WERI-Rb-1 (cell line): Measurements from ENCODE around the gene KRT32.
A peak's percentile ranks its signal among the peaks of the same experiment; 100 is the strongest.

Source experiments
- DNase-seq: peaks from one replicate; pipeline ENCODE4 v3.0.0-alpha.2; 2020
- H3K27ac ChIP-seq: fragments of 250-450 bp; sonication (Bioruptor Pico); 2 replicates; pipeline ENCODE4 v1.5.1; 2020; ENCODE audit warnings: mild to moderate bottlenecking, moderate library complexity
- H3K27me3 ChIP-seq: fragments of 250-450 bp; sonication (Bioruptor Pico); 2 replicates; pipeline ENCODE4 v1.5.1; 2021; ENCODE audit warnings: mild to moderate bottlenecking, low read depth, moderate library complexity; ENCODE audit not compliant: insufficient read depth, severe bottlenecking
- H3K36me3 ChIP-seq: fragments of 250-450 bp; sonication (Bioruptor Pico); 2 replicates; pipeline ENCODE4 v1.5.1; 2020; ENCODE audit warnings: mild to moderate bottlenecking, moderate library complexity
- H3K4me3 ChIP-seq: 2 replicates; pipeline ENCODE4 v1.5.1; 2011; ENCODE audit warnings: low read depth, mild to moderate bottlenecking, control low read depth, low read length
- H3K9me3 ChIP-seq: fragments of 250-450 bp; sonication (Bioruptor Pico); 2 replicates; pipeline ENCODE4 v1.5.1; 2021; ENCODE audit warnings: mild to moderate bottlenecking, moderate library complexity; ENCODE audit not compliant: severe bottlenecking
- TF ChIP-seq, protein P1 (sequence below): IDR thresholded peaks from 2 replicates; pipeline ENCODE4 v1.5.1; 2011; ENCODE audit warnings: low read depth, mild to moderate bottlenecking, control low read depth, inconsistent platforms, low read length

The KRT32 gene

DNA sequence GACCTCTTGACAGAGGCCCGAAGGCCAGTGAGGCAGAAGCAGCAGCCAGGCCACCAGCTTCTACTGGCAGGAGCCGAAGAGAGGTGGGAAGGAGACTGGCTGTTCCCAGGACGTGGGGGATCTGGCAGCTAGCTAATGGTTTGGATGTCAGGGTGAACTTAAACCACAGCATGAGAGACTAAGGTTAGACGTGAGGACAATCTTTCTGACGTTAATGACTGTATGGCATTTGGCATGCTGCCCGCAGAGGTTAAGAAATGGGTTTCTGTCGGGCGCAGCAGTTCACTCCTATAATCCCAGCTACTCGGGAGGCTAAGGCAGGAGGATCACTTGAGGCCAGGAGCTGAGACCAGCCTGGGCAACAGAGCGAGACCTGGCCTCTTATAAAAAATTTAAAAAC is 44.5 kb upstream of the KRT32 start:
- Histone ChIP-seq H3K4me3 (no peak overlapping the region), H3K27ac (no peak overlapping the region), H3K9me3 (no peaks in the 10 kb centered on the region), H3K36me3 (no peaks in the 10 kb centered on the region), H3K27me3 (no peaks in the 10 kb centered on the region)
- no peak for DNase-seq
- TF ChIP-seq, protein P1, sequence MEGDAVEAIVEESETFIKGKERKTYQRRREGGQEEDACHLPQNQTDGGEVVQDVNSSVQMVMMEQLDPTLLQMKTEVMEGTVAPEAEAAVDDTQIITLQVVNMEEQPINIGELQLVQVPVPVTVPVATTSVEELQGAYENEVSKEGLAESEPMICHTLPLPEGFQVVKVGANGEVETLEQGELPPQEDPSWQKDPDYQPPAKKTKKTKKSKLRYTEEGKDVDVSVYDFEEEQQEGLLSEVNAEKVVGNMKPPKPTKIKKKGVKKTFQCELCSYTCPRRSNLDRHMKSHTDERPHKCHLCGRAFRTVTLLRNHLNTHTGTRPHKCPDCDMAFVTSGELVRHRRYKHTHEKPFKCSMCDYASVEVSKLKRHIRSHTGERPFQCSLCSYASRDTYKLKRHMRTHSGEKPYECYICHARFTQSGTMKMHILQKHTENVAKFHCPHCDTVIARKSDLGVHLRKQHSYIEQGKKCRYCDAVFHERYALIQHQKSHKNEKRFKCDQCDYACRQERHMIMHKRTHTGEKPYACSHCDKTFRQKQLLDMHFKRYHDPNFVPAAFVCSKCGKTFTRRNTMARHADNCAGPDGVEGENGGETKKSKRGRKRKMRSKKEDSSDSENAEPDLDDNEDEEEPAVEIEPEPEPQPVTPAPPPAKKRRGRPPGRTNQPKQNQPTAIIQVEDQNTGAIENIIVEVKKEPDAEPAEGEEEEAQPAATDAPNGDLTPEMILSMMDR = no peak

- H3K9me3 ChIP-seq = no peaks in the 10 kb centered on the region
- H3K27me3 ChIP-seq = no peaks in the 10 kb centered on the region
- DNase-seq = peak; percentile 78
- TF ChIP-seq, protein P1 = no peak
- H3K36me3 ChIP-seq = no peaks in the 10 kb centered on the region
- no peak overlapping the region for H3K4me3 ChIP-seq
- no peak overlapping the region for H3K27ac ChIP-seq
These were observed 43.9 kb upstream of the KRT32 start for GRCh38 chr17:41511116-41511515.

DNA sequence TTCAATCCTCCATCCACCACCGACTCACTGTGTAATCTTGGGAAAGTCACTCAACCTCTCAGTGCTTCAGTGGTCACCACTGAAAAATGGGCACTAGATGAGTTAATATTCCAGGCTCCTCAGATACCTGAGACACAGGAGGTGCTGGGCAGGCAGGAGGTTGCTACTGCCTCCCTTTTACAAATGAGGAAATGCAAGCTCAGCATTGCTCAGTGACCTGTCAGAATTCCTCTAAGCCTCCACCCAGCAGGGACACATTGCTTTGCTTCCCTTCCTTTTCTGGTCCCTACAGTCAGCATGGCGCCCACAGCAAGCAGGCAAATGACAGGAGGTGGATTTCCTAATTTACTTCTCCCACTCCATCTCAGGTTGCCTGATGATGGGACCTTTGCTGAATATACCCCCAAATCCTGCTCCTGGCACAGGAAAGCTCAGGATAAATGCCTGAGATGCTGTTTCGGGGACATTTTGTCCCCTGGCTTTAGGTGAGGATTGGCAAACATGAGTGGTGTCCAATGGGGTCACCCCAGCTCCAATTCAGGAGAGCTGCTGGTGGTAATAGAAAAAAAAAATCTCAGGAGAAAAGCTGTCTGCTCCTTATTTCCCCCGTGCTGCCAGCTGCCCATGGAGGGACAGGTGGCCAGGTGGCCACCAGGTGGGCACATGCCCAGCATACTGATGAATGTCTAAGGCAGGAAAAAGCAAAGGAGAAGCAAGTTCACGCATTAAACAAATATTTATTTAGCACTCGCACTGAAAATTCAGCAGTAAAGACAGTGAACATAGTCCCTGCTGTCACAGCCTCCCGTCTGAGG is 43.3 kb upstream of the KRT32 start:
- no peaks in the 10 kb centered on the region for H3K36me3 ChIP-seq
- TF ChIP-seq, protein P1 = no peak
- no peaks in the 10 kb centered on the region for H3K27me3 ChIP-seq
- H3K9me3 ChIP-seq = no peaks in the 10 kb centered on the region
- H3K4me3 ChIP-seq = no peak overlapping the region
- no peak for DNase-seq
- H3K27ac ChIP-seq = no peak overlapping the region

DNA sequence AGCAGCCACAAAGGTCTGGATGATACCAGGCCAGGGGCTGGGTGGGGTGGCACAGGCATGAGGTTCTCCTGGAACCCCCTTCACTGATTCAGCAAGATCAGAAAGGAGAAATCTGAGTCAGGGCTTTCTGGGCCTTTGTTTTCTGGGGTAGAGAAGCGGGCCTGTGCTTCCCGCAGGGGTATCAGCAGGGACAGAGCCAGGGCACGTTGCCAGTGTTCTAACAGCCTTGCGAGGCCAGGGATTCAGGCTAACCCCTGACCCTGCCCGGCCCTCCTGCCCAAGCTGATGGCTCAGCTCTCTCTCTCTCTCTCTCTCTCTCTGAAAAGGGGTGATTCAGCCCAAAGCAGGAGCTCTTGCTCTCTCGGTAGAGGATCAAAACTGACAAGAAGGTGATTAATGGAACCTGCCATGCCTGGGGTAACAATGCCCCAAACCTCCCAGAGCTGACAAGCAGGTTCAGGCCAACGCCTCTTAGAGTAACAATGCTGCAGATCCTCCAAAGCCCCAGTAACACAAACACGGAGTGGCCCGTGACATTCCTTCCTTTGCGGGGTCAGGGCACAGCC is 40.2 kb upstream of the KRT32 start:
- Histone ChIP-seq H3K36me3 (no peaks in the 10 kb centered on the region), H3K4me3 (no peak overlapping the region), H3K27ac (no peak overlapping the region), H3K9me3 (no peaks in the 10 kb centered on the region), H3K27me3 (no peaks in the 10 kb centered on the region)
- no peak for DNase-seq
- TF ChIP-seq, protein P1 = no peak

DNA sequence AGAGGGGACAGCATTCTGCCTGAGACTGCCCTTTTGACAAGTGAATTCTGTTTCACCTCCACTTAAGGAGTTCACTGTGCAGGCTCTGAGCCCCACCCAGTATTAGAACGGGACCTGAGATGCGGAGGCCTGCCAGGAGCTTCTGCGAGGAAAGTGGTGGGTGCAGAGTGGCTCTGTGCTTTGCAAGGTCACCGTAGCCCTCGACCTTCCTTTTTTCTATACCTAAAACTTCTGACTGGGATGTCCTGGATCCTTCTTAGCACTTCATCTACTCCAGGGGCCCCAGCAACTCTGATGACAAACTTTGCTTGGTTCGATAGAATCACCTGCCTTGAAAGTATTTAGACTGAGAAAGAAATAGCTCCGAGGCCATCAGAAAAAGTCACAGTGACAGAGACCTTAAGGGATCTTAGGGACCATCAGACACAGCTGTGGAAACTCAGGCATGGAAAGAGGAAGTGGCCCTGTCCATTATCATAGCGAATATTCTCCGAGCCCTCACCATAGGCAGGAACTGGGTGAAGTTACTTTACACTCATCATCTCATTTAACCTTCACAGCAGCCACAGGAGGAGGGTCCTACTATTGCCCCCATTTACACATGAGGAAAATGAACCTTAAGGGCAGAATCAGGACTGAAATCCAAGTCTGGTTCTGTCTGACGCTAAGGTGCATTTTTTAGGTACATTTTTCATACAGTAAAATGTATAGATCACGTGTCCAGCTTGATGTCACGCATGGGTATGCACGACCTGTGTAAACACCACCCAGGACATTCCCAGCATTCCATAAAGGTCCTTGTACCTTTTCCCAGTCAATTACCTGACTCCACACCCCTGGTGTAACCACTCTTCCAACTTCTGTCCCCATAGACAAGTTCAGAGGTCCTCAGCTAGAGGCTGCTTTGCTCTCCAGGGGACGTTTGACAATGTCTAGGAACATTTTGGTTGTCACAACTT is 38.9 kb upstream of the KRT32 start:
- Histone ChIP-seq H3K4me3 (no peak overlapping the region), H3K27ac (no peak overlapping the region), H3K27me3 (no peaks in the 10 kb centered on the region), H3K9me3 (no peaks in the 10 kb centered on the region), H3K36me3 (no peaks in the 10 kb centered on the region)
- no peak for DNase-seq
- TF ChIP-seq, protein P1 = no peak
